GM19468 (cell line): Measurements from ENCODE around the gene RCL1.
A peak's percentile ranks its signal among the peaks of the same experiment; 100 is the strongest.
"Not testable (repeated sequence)": the region's sequence is repeated elsewhere in the genome, so short reads cannot be mapped to it uniquely, and the experiment has no call there.

ENCODE experiments used
- ATAC-seq: cut with Tn5 transposase; IDR thresholded peaks from one replicate; pipeline ENCODE4 v1.9.1; 2021; ENCODE audit warnings: mild to moderate bottlenecking, moderate library complexity, moderate number of reproducible peaks; ENCODE audit not compliant: unreplicated experiment; ENCODE audit errors: extremely low read depth

The RCL1 gene

GRCh38 chr9:4864698-4865097, 72.0 kb downstream of the RCL1 start:
- no peak for ATAC-seq

DNA sequence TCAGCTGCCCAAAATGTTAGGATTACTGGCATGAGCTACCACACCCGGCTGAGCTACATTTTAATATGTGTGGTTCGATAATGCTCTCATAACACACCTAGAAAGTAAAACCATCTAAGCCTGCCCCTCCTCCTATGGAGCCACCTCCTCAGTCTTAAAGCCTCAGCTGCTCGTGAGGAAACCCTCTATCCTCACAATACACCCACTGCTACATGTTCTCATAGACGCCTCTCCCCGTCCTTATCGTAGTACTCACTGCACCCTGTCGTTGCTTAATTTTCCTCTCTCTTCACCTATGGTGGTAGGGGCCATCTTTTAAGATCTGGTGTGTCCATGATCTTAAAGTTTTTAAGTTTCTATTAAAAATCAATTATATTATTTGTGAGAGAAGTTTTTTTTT, 72.9 kb downstream of the RCL1 start:
- no peak for ATAC-seq

- no peak for ATAC-seq
Observed at GRCh38 chr9:4866239-4866969, 73.7 kb downstream of the RCL1 start.

DNA sequence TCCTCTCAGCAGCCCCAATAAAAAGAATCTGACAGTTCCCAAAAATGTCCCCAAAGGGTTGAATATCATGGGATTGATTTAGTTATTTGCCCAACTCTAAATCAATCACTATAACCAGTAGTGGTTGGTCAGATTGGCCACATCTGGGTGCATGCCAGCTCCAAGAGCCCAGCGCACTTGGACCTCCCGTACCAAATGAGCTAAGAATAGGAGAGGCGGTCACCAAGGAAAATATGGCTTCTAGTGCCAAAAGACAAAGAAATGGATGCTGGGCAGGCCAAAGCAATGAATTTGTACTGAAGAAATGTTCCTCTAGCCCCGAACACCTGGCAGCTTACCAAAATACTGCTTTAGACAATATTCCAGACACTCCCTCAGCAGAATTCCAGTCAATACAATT, 80.3 kb downstream of the RCL1 start:
- no peak for ATAC-seq

GRCh38 chr9:4875559-4875958, 82.8 kb downstream of the RCL1 start:
- ATAC-seq: no peak

DNA sequence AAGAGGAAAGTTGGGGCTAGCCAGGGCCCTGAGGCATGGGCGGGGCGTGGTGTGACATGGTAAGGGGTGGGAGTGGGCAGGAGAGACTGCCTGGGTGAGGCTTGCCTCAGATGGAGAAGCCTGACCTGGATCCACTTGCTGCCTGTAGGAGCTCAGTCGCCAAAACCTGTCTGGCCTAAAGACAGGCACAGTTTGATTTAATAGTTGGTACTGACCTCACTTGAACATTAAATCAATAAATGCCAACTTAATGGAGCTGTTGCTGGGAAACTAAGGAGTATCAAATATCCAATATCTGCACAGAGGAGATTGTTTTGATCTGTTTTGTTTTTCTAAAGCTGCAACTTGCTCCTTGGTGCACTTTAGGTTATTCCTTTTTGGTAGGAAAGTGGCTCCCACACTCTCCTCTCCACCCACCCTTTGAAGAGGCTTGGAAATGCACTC, 86.4 kb downstream of the RCL1 start:
- ATAC-seq: no peak

DNA sequence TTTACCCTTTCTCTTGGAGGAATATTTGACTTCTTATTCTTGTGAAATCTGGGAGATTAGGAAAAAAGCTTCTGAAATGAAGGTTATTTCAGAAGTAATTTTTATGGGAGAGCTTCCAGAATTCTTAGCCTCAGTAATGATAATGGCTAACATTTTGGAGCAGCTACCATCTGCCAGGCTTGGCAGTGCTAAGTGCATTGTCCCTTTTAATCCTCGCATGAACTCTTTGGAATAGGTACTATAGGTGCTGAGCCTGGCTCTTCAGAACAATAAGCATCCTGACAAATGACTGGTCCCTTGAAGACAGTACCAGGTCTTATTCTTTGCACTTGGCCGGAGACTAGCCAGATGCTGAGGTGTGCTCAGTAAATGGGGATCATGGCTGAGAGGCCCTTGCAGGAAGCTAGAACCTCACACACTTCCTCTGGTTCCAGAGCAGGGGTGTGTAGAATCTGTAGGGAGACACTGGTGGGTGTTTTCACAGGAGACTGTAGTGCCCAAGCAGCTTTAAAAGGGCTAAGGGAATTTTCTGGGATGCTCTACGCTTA, 90.7 kb downstream of the RCL1 start:
- ATAC-seq: no peak

DNA sequence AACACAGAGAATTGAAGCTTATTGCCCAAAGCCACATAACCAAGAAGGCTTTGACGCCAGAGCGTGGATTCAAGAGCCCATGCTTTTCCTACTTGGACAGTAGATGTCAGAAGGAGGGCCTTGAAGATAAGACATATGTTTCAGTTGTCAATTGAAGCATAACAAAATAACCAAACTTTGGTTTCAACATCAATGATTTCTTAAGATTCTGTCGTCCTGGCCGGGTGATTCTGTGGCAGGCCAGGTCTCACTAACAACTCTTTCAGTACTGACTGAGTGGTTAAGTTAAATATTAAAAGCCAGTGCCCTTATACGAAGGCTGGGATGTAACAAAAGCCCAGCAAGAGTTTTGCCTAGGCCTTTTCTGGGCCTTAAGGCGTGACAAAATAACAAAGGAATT, 94.0 kb downstream of the RCL1 start:
- ATAC-seq: peak; percentile 94

DNA sequence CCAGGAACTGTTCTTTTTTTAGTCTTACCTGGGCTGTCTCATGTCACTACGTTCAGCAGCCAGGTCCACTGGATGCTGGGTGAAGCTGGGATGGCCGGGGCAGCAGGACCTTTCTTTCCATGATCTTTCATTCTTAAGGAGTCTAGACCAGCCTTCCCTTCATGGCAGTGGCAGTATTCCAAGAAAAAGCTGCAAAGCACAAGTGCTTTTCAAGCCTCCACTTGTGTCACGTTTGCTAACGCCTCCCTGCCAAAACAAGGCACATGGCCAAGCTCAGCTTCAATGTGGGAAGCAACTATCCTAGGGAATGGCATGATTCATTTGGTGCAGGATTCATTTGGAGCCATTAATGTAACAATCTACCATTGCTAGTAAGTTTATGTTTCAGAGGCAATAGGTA, 94.8 kb downstream of the RCL1 start:
- no peak for ATAC-seq

GRCh38 chr9:4890242-4890641, 97.5 kb downstream of the RCL1 start:
- no peak for ATAC-seq

DNA sequence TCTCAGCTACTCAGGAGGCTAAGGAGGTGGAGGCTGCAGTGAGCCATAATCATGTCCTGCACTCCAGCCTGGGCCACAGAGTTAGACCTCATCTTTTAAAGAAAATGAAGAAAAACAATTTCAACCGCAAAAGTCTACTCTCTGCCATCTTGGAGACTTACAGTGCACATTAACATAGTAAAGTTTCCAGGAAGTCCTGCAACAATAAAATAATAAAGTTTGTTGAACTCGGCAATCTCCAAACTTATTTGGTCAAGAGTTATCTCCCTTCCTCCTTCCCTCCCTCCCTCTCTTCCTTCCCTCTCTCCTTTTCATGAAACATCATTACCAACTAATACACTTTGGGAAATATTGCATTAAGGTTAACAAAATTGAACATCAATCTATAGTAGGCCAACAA, 98.2 kb downstream of the RCL1 start:
- ATAC-seq: no peak

DNA sequence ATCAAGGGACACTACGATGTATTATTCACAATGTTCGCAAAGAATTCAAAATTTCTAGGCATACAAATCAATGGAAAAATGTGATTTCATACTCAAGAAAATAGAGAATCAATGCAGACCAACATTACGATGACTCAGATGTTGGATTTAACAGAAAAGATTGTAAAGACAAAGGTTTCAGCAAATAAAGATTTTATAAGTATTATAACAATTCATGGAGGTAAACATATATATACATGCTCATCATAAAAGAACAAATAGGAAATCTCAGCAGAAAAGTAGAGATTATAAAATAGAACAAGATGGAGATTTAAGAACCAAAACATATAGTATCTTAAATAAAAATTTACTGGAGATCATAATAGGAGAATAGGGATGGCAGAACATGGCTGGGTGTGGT, 98.9 kb downstream of the RCL1 start:
- ATAC-seq: no peak

- no peak for ATAC-seq
Observed at GRCh38 chr9:4892501-4893194, 99.9 kb downstream of the RCL1 start.

DNA sequence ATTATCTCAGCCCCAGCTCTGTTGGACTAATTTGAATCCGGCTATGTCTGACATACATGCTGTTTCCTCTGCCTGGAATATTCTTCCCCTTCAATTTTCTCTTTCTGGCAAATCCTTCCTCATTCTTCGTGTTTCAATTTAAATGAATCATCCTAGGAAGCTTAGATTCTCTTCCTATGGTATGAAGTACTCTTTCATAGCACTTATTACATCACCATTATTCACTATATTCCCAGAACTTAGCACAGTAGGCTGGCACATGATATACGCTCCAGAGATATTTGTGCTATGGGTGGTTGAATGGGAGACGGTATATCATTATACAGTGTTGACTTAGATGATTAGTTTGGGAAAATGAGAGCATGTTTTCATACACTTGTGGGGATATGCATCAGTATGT, 101.3 kb downstream of the RCL1 start:
- no peak for ATAC-seq

GRCh38 chr9:4899853-4900252, 107.1 kb downstream of the RCL1 start:
- ATAC-seq: not testable (repeated sequence)

- ATAC-seq: not testable (repeated sequence)
Observed at GRCh38 chr9:4901401-4902134, 108.8 kb downstream of the RCL1 start.

DNA sequence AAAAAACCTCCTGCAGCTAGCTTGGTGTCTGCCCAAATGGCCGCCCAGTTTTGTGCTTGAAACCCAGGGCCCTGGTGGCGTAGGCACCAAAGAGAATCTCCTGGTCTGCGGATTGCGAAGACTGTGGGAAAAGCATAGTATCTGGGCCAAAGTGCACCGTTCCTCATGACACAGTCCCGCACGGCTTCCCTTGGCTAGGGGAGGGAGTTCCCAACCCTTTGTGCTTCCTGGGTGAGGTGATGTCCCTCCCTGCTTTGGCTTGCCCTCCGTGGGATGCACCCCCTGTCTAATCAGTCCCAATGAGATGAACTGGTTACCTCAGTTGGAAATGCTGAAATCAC, 109.4 kb downstream of the RCL1 start:
- no peak for ATAC-seq

DNA sequence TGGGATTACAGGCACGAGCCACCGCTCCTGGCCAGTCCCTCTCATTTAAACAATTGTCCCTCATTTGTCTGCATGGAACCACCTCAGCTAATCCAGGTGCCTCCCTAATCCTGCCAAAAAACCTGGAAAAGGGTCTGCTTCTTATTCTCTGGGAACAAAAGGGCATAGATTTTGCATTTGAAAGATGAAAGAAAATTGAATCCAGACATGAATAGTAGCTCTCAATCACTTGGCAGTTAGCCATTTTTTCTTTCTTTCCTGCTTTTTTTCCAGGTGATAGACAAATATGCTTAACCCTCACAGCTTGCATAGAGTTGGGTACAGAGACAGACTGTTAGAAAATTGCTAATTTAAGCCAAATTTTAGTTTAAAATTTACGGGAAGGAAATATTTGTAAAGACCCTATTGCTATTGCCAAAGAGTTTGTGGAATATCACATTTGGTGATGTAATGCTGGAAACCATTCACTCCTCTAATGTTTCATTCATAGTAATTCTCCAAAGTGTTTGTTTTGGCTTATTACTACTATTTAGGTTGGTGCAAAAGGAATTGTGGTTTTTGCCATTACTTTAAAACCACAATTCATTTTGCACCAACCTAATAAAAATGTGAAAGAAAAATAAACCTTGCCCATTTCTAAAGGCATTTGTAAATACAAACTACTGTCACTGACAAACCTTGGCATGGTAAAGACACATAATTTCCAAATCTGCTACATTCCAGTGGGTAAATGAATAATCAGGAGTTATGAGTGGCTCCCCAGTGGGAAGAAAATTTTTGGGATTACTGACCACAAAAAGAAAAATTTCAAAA, 111.8 kb downstream of the RCL1 start:
- ATAC-seq: no peak

GRCh38 chr9:4905135-4905490, 112.4 kb downstream of the RCL1 start:
- no peak for ATAC-seq
